Measurements from ENCODE around the gene KCTD17. TPM values are rescaled to one million over a fixed set of nuclear protein-coding genes. Genes with fewer than 3 reads are reported as not detected.

The KCTD17 gene
- total and polyA plus RNA-seq, 2 donors from 2014 or later: 9.6 to 13.9 TPM

- Histone ChIP-seq H3K4me3 (ENCODE audit: low read length in 3 of 3) (no peak overlapping the region), H3K27ac (ENCODE audit: low read depth in 2 of 2, low read length in 2 of 2) (no peak overlapping the region), H3K27me3 (ENCODE audit: control insufficient read depth, insufficient read depth, low read length) (peaks cover 4% of the 10 kb centered on the region), H3K36me3 (ENCODE audit: control insufficient read depth in 2 of 3, insufficient read depth in 3 of 3, low read length in 3 of 3) (no peaks in the 10 kb centered on the region), H3K4me1 (ENCODE audit: control insufficient read depth in 2 of 3, insufficient read depth in 2 of 3, low read depth in 1 of 3, low read length in 3 of 3) (no peaks in the 10 kb centered on the region), H3K9me3 (ENCODE audit: control insufficient read depth in 2 of 3, insufficient read depth in 1 of 3, low read length in 3 of 3) (no peaks in the 10 kb centered on the region), H3K9ac (ENCODE audit: low read length in 3 of 3) (no peak overlapping the region)
- DNase-seq: no peak
- no peak for FAIRE-seq
- TF ChIP-seq CTCF (IDR thresholded peaks at IDR 0.05; ENCODE audit: borderline replicate concordance, extremely low read depth, insufficient read depth): no peak
- intact Hi-C loops (cut with DNase I): no loop called here
Observed at GRCh38 chr22:37065961-37066360, 14.4 kb downstream of the KCTD17 start.

GRCh38 chr22:37067428-37067827 lies 15.9 kb downstream of the KCTD17 start:
- Histone ChIP-seq H3K4me3 (ENCODE audit: low read length in 3 of 3) (no peak overlapping the region), H3K4me1 (ENCODE audit: control insufficient read depth in 2 of 3, insufficient read depth in 2 of 3, low read depth in 1 of 3, low read length in 3 of 3) (no peaks in the 10 kb centered on the region), H3K9me3 (ENCODE audit: control insufficient read depth in 2 of 3, insufficient read depth in 1 of 3, low read length in 3 of 3) (peaks cover 0 to 2% (median 0%) of the 10 kb centered on the region in 3 donors), H3K27ac (ENCODE audit: low read depth in 2 of 2, low read length in 2 of 2) (no peak overlapping the region), H3K27me3 (ENCODE audit: control insufficient read depth, insufficient read depth, low read length) (peaks cover 6% of the 10 kb centered on the region), H3K9ac (ENCODE audit: low read length in 3 of 3) (no peak overlapping the region), H3K36me3 (ENCODE audit: control insufficient read depth in 2 of 3, insufficient read depth in 3 of 3, low read length in 3 of 3) (no peaks in the 10 kb centered on the region)
- intact Hi-C loops (cut with DNase I): no loop called here
- TF ChIP-seq CTCF (IDR thresholded peaks at IDR 0.05; ENCODE audit: borderline replicate concordance, extremely low read depth, insufficient read depth): no peak
- FAIRE-seq (no peak), DNase-seq (no peak)

GRCh38 chr22:37068859-37069258 lies 17.3 kb downstream of the KCTD17 start:
- intact Hi-C loops (cut with DNase I): no loop called here
- Histone ChIP-seq H3K36me3 (ENCODE audit: control insufficient read depth in 2 of 3, insufficient read depth in 3 of 3, low read length in 3 of 3) (no peaks in the 10 kb centered on the region), H3K9ac (ENCODE audit: low read length in 3 of 3) (no peak overlapping the region), H3K4me3 (ENCODE audit: low read length in 3 of 3) (no peak overlapping the region), H3K9me3 (ENCODE audit: control insufficient read depth in 2 of 3, insufficient read depth in 1 of 3, low read length in 3 of 3) (peaks cover 0 to 6% (median 0%) of the 10 kb centered on the region in 3 donors), H3K27me3 (ENCODE audit: control insufficient read depth, insufficient read depth, low read length) (peaks cover 10% of the 10 kb centered on the region), H3K4me1 (ENCODE audit: control insufficient read depth in 2 of 3, insufficient read depth in 2 of 3, low read depth in 1 of 3, low read length in 3 of 3) (no peaks in the 10 kb centered on the region), H3K27ac (ENCODE audit: low read depth in 2 of 2, low read length in 2 of 2) (no peak overlapping the region)
- FAIRE-seq: no peak
- no peak for TF ChIP-seq CTCF (IDR thresholded peaks at IDR 0.05; ENCODE audit: borderline replicate concordance, extremely low read depth, insufficient read depth)
- DNase-seq: peak in 3 of 5 donors; percentile 64 to 66 (median 64)

GRCh38 chr22:37069319-37069718 lies 17.8 kb downstream of the KCTD17 start:
- Histone ChIP-seq H3K36me3 (ENCODE audit: control insufficient read depth in 2 of 3, insufficient read depth in 3 of 3, low read length in 3 of 3) (no peaks in the 10 kb centered on the region), H3K4me3 (ENCODE audit: low read length in 3 of 3) (no peak overlapping the region), H3K4me1 (ENCODE audit: control insufficient read depth in 2 of 3, insufficient read depth in 2 of 3, low read depth in 1 of 3, low read length in 3 of 3) (no peaks in the 10 kb centered on the region), H3K9me3 (ENCODE audit: control insufficient read depth in 2 of 3, insufficient read depth in 1 of 3, low read length in 3 of 3) (peaks cover 0 to 6% (median 0%) of the 10 kb centered on the region in 3 donors), H3K27me3 (ENCODE audit: control insufficient read depth, insufficient read depth, low read length) (peaks cover 10% of the 10 kb centered on the region), H3K9ac (ENCODE audit: low read length in 3 of 3) (no peak overlapping the region), H3K27ac (ENCODE audit: low read depth in 2 of 2, low read length in 2 of 2) (no peak overlapping the region)
- FAIRE-seq: no peak
- TF ChIP-seq CTCF (IDR thresholded peaks at IDR 0.05; ENCODE audit: borderline replicate concordance, extremely low read depth, insufficient read depth): no peak
- DNase-seq: no peak
- intact Hi-C loops (cut with DNase I): no loop called here

Measured in kidney (tissue), 14 donors.